Fibroblast of skin of left quadriceps (primary cell): Measurements from ENCODE around the gene KLHL10.
A peak's percentile ranks its signal among the peaks of the same experiment; 100 is the strongest.
"Not testable (repeated sequence)": the region's sequence is repeated elsewhere in the genome, so short reads cannot be mapped to it uniquely, and the experiment has no call there.

Experiments used
- DNase-seq, 2 experiments: peaks; one replicate each; pipeline ENCODE4 v3.0.0-alpha.2; 2013; ENCODE audit warnings: low read depth in 2 of 2

KLHL10 gene

GRCh38 chr17:41851382-41851781 is 13.8 kb downstream of the KLHL10 start:
- not testable (repeated sequence) for DNase-seq

GRCh38 chr17:41860254-41860931 is 22.8 kb downstream of the KLHL10 start:
- no peak for DNase-seq

GRCh38 chr17:41863074-41863848 is 25.6 kb downstream of the KLHL10 start:
- DNase-seq: no peak

GRCh38 chr17:41864498-41864835 is 26.8 kb downstream of the KLHL10 start:
- no peak for DNase-seq

GRCh38 chr17:41864836-41865595 is 27.4 kb downstream of the KLHL10 start, which contains the start of gene KLHL11:
Gene KLHL11, minus strand, starts transcription at chr17:41865423. Its CDS starts 53 bp downstream, at chr17:41865370.
- DNase-seq: peak; percentile 68 to 71

- DNase-seq: no peak
Observed at GRCh38 chr17:41865596-41865893, 27.9 kb downstream of the KLHL10 start.

- no peak for DNase-seq
Observed at GRCh38 chr17:41868568-41868967, 30.9 kb downstream of the KLHL10 start.

GRCh38 chr17:41869426-41869825 is 31.8 kb downstream of the KLHL10 start:
- DNase-seq: no peak

- no peak for DNase-seq
Observed at GRCh38 chr17:41870097-41870496, 32.5 kb downstream of the KLHL10 start.

GRCh38 chr17:41870627-41871026 is 33.0 kb downstream of the KLHL10 start:
- no peak for DNase-seq

GRCh38 chr17:41871789-41872188 is 34.2 kb downstream of the KLHL10 start:
- DNase-seq: no peak

- no peak for DNase-seq
Observed at GRCh38 chr17:41873559-41874292, 36.1 kb downstream of the KLHL10 start.

GRCh38 chr17:41874293-41874670 is 36.7 kb downstream of the KLHL10 start:
- DNase-seq: not testable (repeated sequence)

GRCh38 chr17:41880130-41880529 is 42.5 kb downstream of the KLHL10 start:
- no peak for DNase-seq

GRCh38 chr17:41882756-41883155 is 45.1 kb downstream of the KLHL10 start:
- no peak for DNase-seq

GRCh38 chr17:41885733-41886132 is 48.1 kb downstream of the KLHL10 start:
- no peak for DNase-seq

GRCh38 chr17:41888332-41888965 is 50.8 kb downstream of the KLHL10 start:
- no peak for DNase-seq

- DNase-seq: no peak
Observed at GRCh38 chr17:41891135-41892020, 53.8 kb downstream of the KLHL10 start.

GRCh38 chr17:41892021-41892376 is 54.4 kb downstream of the KLHL10 start:
- DNase-seq: no peak

GRCh38 chr17:41893384-41893783 is 55.8 kb downstream of the KLHL10 start:
- DNase-seq: no peak
